GM12875 (cell line): ENCODE data around the gene JAKMIP1.
"Not testable (repeated sequence)": the region's sequence is repeated elsewhere in the genome, so short reads cannot be mapped to it uniquely, and the experiment has no call there.

ENCODE experiments used
- H3K4me3 ChIP-seq: one replicate; pipeline ENCODE4 v1.5.1; 2011; ENCODE audit warnings: low read depth, low read length, control low read depth
- CTCF ChIP-seq: IDR thresholded peaks from 2 replicates; pipeline ENCODE4 v1.5.1; 2011; ENCODE audit warnings: low read depth, mild to moderate bottlenecking, control low read depth, inconsistent platforms, low read length, moderate library complexity, borderline replicate concordance; ENCODE audit not compliant: insufficient read depth

Gene JAKMIP1

GRCh38 chr4:5995901-5996623 is 204.3 kb downstream of the JAKMIP1 start:
- no peak overlapping the region for H3K4me3 ChIP-seq
- no peak for TF ChIP-seq CTCF

- TF ChIP-seq CTCF: no peak
- no peak overlapping the region for H3K4me3 ChIP-seq
These were observed 206.2 kb downstream of the JAKMIP1 start for GRCh38 chr4:5993876-5994811.

- not testable (repeated sequence) for H3K4me3 ChIP-seq
These were observed 207.0 kb downstream of the JAKMIP1 start for GRCh38 chr4:5993346-5993745.

- TF ChIP-seq CTCF: no peak
- no peak overlapping the region for H3K4me3 ChIP-seq
These were observed 207.5 kb downstream of the JAKMIP1 start for GRCh38 chr4:5992828-5993321.

- TF ChIP-seq CTCF: no peak
- no peak overlapping the region for H3K4me3 ChIP-seq
These were observed 208.1 kb downstream of the JAKMIP1 start for GRCh38 chr4:5992171-5992827.

- no peak overlapping the region for H3K4me3 ChIP-seq
- no peak for TF ChIP-seq CTCF
These were observed 208.9 kb downstream of the JAKMIP1 start for GRCh38 chr4:5991405-5991804.

- TF ChIP-seq CTCF: no peak
These were observed 209.7 kb downstream of the JAKMIP1 start for GRCh38 chr4:5990446-5991160.

More at GRCh38 chr4:5990446-5991160, 209.7 kb downstream of the JAKMIP1 start:
- no peak overlapping the region for H3K4me3 ChIP-seq
